NB4 (cell line): ENCODE measurements around the gene RPS16.

Experiments used
- MYC ChIP-seq: IDR thresholded peaks from 2 replicates; pipeline ENCODE4 v1.6.1; 2011; ENCODE audit warnings: low read depth, low read length
- POLR2A ChIP-seq: IDR thresholded peaks from 2 replicates; pipeline ENCODE4 v1.6.1; 2011; ENCODE audit warnings: mild to moderate bottlenecking; ENCODE audit not compliant: insufficient read length; ENCODE audit errors: extremely low read depth
- TF ChIP-seq, protein P1 (sequence below): IDR thresholded peaks from one replicate; pipeline ENCODE4 v1.5.1; 2012; ENCODE audit warnings: low read depth, low read length
- TF ChIP-seq, protein P2 (sequence below): IDR thresholded peaks from 2 replicates; pipeline ENCODE4 v1.6.1; 2011; ENCODE audit warnings: low read depth, low read length

DNA sequence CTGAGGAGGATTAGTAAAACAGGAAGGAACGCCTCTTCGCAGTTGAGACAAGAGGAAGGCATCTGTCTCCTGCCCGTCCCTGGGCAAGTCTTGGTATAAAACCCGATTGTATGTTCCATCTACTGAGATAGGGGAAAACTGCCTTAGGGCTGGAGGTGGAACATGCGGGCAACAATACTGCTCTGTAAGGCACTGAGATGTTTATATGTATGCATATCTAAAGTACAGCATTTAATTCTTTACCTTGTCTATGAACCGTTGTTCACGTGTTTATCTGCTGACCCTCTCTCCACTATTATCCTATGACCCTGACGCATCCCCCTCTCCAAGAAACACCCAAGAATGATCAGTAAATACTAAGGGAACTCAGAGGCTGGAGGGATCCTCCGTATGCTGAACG, 44.2 kb upstream of the RPS16 start:
- TF ChIP-seq POLR2A (no peak), MYC (no peak)
- TF ChIP-seq, protein P1, sequence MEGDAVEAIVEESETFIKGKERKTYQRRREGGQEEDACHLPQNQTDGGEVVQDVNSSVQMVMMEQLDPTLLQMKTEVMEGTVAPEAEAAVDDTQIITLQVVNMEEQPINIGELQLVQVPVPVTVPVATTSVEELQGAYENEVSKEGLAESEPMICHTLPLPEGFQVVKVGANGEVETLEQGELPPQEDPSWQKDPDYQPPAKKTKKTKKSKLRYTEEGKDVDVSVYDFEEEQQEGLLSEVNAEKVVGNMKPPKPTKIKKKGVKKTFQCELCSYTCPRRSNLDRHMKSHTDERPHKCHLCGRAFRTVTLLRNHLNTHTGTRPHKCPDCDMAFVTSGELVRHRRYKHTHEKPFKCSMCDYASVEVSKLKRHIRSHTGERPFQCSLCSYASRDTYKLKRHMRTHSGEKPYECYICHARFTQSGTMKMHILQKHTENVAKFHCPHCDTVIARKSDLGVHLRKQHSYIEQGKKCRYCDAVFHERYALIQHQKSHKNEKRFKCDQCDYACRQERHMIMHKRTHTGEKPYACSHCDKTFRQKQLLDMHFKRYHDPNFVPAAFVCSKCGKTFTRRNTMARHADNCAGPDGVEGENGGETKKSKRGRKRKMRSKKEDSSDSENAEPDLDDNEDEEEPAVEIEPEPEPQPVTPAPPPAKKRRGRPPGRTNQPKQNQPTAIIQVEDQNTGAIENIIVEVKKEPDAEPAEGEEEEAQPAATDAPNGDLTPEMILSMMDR: no peak
- TF ChIP-seq, protein P2, sequence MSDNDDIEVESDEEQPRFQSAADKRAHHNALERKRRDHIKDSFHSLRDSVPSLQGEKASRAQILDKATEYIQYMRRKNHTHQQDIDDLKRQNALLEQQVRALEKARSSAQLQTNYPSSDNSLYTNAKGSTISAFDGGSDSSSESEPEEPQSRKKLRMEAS: no peak
